Left renal cortex interstitium (tissue), 4 donors: ENCODE measurements around the gene CES4A. TPM values are rescaled to one million over a fixed set of nuclear protein-coding genes. Genes with fewer than 3 reads are reported as not detected.
"Not testable (repeated sequence)": the region's sequence is repeated elsewhere in the genome, so short reads cannot be mapped to it uniquely, and the experiment has no call there.

Experiments used
- DNase-seq, 4 donors: peaks; one replicate each; pipeline ENCODE4 v3.0.0-alpha.2; 2013; ENCODE audit warnings: low read depth in 4 of 4, low spot score in 2 of 4, missing footprints in 1 of 4
- polyA plus RNA-seq, 4 donors: library from polyadenylated mRNA; unstranded; fragments of 120-200 nt; gene quantifications; one replicate each; pipeline ENCODE4 v1.2.1, GENCODE V29; 2013; ENCODE audit not compliant: insufficient read length in 4 of 4

CES4A gene
- 10 to 100 TPM in 2 of 4 donors, 1 to 10 TPM in 2; 4.6 to 12.3 (median 9.5) TPM for polyA plus RNA-seq

GRCh38 chr16:66988197-66988788 lies at the start of gene CES4A:
Gene CES4A, plus strand, starts transcription at chr16:66988589. Its CDS starts 184 bp downstream, at chr16:66988773.
- no peak for DNase-seq

GRCh38 chr16:66939366-66939765 lies 49.0 kb upstream of the CES4A start:
- no peak for DNase-seq

DNA sequence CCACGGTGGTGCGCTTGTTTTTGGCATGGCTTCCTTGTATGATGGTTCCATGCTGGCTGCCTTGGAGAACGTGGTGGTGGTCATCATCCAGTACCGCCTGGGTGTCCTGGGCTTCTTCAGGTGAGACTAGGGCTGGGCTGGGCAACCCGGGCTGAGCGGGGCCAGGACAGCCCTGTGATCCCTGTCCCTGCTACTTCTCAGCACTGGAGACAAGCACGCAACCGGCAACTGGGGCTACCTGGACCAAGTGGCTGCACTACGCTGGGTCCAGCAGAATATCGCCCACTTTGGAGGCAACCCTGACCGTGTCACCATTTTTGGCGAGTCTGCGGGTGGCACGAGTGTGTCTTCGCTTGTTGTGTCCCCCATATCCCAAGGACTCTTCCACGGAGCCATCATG lies 48.2 kb upstream of the CES4A start:
- no peak for DNase-seq

GRCh38 chr16:66942981-66943380 lies 45.4 kb upstream of the CES4A start:
- DNase-seq: no peak

DNA sequence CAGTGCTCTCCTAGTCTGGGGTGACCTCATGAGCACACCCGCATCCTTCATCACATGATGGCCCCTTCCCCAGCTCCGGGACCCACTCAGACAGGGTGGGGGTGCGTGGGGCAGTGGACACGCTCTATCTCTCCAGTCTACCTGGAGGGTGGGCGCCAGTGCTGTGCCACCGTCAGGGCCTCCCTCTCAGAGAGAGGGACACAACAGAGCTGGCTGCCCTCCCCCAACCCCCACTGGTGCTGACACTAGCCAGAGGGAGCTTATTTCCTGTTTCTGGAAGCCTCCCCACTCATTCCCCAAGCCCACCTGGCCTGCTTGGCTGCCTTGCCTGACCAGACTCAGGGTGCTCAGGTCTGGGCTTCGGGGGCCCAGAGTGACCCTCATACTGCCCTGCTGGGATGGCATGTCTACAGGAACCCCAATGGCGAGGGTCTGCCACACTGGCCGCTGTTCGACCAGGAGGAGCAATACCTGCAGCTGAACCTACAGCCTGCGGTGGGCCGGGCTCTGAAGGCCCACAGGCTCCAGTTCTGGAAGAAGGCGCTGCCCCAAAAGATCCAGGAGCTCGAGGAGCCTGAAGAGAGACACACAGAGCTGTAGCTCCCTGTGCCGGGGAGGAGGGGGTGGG lies 44.8 kb upstream of the CES4A start:
- DNase-seq: no peak

GRCh38 chr16:66944054-66944441 lies 44.3 kb upstream of the CES4A start:
- no peak for DNase-seq

- DNase-seq: not testable (repeated sequence)
These were observed 43.4 kb upstream of the CES4A start for GRCh38 chr16:66944971-66945370.

DNA sequence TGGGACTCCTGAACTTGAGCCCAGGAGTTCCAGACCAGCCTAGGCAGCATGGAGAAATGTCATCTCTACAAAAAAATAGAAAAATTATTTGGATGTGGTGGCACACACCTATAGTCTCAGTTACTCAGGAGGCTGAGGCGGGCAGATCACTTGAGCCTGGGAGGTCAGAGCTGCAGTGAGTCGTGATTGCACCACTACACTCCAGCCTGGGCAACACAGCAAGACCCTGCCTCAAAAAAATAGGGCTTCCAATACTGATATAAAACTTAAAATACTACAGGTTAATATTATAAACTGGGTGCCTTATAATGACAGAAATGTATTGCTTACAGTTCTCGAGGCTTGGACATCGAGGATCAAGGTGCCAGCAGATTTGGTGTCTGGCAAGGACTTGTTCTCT lies 42.5 kb upstream of the CES4A start:
- DNase-seq: no peak

DNA sequence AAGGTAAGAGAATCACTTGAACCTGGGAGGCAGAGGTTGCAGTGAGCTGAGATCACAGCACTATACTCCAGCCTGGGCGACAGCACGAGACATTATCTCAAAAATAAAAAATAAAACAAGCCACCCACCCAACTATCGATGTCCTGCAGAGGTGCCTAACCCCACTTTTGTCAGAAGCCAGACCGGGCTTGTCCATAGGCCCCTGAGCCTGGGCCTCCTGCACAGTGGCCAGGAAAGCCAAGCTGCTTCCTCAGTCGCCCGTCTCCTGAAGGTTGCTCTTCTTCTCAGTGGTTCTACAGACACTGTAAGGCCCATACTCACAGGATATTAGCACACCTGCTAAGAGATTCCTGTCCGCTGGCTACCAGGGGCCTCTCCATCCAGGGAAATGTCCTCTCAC lies 41.8 kb upstream of the CES4A start:
- DNase-seq: no peak

GRCh38 chr16:66946974-66947301 lies 41.5 kb upstream of the CES4A start:
- no peak for DNase-seq

- DNase-seq: peak; percentile 63 to 85 (median 66)
These were observed 40.9 kb upstream of the CES4A start for GRCh38 chr16:66947302-66948065.

- no peak for DNase-seq
These were observed 40.1 kb upstream of the CES4A start for GRCh38 chr16:66948134-66948836.

GRCh38 chr16:66948837-66949225 lies 39.6 kb upstream of the CES4A start:
- no peak for DNase-seq

DNA sequence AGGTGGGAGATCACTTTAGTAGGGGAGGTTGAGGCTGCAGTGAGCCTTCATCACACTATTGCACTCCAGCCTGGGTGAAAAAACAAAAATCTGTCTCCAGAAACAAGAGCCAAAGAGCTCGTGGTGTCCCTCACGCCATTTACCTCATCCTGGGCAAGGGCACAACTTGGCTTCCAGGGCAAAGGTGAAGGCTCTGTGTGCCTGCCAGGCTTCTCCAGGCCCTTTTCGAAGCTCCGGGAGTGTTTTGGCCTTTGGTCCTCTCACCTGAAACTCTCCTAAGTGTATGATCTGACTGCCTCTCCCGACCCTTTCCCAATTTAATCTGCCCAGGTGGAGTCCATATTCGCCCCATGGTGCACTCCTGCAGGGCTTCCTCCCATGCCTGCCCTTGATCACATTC lies 38.9 kb upstream of the CES4A start:
- DNase-seq: no peak

GRCh38 chr16:66950437-66950836 lies 38.0 kb upstream of the CES4A start:
- no peak for DNase-seq

DNA sequence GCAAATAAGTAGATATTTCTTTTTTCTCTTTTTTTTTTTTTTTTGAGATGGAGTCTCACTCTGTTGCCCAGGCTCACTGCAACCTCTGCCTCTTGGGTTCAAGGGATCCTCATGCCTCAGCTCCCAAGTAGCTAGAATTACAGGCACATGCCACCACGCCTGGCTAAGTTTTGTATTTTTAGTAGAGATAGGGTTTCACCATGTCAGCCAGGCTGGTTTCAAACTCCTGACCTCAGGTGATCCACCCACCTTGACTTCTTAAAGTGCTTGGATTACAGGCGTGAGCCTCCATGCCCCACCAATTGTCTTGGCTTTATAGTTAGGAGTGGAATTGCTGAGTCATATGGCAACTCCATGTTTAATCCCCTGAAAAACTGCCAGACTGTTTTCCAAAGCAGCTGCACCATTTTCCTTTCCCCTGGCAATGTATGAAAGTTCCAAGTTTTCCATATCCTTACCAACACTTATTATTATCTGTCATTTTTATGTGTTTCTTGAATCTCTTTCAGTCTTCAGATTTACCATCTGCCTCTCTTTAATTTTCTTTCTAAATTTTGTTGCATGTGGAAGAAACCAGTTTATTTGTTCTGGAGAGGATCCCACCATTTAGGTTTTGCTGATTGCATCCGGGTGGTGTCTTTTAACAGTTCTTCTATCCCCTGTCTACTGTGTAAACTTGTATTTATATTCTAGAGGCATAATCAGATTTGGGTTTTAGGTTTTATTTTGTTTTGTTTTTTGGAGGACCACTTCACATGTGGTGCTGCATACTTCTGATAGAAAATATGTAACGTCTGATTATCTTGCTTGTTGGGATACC lies 37.2 kb upstream of the CES4A start:
- no peak for DNase-seq

DNA sequence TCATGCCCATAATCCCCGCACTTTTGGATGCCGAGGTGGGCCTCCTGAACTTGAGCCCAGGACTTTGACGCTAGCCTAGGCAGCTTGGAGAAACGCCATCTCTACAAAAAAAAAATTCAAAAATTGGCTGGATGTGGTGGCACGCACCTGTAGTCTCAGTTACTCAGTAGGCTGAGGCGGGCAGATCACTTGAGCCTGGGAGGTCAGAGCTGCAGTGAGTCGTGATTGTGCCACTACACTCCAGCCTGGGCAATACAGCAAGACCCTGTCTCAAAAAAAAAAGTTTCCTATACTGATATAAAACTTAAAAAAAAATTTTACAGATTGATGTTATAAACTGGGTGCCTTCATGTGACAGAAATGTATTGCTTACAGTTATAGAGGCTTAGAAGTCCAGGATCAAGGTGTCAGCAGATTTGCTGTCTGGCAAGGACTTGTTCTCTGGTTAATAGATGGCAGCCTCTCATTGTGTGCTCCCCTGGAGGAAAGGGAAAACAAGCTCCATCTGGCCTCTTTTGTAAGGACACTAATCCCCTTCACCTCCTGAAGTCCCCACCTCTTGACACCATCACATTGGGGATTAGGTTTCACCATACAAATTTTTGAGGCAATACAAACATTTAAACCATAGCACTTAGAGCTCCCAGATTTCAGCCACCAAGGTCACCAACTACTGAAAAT lies 35.8 kb upstream of the CES4A start:
- DNase-seq: no peak

DNA sequence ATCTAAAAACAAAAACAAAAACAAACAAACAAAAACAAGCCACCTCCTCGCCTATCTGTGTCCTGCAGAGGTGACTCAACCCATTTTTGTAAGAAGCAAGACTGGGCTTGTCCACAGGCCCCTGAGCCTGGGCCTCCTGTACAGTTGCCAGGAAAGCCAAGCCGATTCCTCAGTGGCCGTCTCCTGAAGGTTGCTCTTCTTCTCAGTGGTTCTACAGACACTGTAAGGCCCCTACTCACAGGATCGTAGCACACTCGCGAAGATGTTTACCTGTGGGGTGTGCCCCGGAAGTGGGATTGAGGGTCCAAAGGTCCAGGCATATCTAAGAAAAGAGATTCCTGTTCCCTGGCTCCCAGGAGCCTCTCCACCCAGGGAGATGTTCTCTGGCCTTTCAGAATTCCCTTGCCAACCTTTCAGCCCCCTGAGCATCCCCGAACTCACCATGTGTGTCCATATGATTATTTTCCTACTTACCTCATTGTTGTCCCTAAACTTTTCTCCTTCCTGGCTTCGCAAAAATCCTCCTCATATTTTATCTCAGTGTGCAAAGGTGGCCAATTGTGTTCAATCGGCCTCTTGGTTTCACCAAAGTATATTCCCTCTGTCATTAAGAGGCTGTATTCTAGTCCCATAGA lies 34.8 kb upstream of the CES4A start:
- DNase-seq: no peak

GRCh38 chr16:66954097-66954659 lies 34.2 kb upstream of the CES4A start:
- peak in 1 of 4 donors; percentile 79 for DNase-seq
